Activated CD4-positive, alpha-beta T cell treated with anti-CD3 and anti-CD28 coated beads for 1 hour (primary cell): ENCODE measurements around the gene SYF2.

Source experiments
- DNase-seq: peaks from one replicate; pipeline ENCODE4 v3.0.0-alpha.2; 2020

SYF2 gene

DNA sequence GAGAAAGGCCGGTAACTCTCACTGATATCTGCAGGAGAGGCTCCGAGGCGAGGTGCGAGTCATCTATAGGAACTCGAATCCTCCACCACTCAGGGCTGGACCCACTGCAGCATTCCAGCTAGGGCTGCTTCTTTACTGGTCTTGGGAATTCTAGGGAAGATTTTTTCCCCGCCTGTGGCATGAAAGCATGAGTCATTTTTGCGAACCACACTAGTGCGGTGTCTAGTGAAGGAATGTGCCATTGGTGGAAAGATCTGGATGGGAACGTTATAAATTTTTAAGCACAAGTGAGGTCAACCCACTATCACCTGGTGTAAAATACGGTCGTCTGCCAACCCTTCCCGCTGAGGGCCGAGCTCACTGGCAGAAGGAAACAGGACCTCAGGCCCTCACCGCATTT lies 49.7 kb downstream of the SYF2 start:
- DNase-seq, result no peak

DNA sequence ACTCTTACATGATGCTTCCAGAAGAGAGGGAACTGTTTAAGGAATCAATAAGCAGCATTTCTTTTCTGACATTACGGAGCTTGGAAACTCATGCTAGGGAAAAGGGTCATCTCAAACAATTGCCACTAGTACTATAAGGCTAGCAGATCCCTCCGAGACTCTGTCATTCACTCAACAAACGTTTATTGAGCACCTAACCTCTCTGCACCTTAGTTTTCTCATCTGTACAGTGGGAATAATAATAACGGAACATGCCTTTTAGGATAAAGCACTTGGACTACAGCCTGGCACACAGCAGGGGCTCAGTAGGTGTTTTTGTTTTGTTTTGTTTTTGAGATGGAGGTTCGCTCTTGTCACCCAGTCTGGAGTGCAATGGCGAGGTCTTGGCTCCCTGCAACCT lies 51.3 kb downstream of the SYF2 start:
- no peak for DNase-seq

DNA sequence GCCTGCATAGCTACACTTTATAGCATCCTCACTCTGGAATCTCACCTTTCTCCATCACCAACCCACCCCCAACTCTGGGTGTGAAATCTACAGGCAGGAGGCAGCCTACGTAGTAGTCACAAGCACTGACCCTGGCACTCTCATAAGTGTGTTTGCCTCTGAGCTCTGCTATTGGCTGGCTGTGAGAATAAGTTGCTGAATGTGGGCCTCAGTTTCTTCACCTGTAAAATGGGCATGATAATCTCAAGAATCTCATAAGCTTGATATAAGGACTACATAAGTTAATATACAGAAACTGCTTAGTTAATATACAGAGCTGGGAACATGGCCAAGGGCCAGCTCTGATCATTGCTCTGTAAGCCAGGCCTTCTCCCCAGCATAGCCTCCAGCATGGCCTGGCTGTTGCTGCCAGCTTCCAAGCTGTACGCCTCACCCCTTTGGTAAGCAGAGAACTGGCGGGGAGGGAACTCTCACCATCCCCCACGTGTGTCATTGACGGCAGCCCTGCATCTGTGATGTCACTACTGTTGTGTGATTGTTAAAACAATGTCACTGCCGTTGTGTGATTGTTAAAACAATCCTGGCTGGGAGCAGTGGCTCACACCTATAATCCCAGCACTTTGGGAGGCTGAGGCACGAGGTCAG lies 53.3 kb downstream of the SYF2 start:
- DNase-seq, result no peak

DNA sequence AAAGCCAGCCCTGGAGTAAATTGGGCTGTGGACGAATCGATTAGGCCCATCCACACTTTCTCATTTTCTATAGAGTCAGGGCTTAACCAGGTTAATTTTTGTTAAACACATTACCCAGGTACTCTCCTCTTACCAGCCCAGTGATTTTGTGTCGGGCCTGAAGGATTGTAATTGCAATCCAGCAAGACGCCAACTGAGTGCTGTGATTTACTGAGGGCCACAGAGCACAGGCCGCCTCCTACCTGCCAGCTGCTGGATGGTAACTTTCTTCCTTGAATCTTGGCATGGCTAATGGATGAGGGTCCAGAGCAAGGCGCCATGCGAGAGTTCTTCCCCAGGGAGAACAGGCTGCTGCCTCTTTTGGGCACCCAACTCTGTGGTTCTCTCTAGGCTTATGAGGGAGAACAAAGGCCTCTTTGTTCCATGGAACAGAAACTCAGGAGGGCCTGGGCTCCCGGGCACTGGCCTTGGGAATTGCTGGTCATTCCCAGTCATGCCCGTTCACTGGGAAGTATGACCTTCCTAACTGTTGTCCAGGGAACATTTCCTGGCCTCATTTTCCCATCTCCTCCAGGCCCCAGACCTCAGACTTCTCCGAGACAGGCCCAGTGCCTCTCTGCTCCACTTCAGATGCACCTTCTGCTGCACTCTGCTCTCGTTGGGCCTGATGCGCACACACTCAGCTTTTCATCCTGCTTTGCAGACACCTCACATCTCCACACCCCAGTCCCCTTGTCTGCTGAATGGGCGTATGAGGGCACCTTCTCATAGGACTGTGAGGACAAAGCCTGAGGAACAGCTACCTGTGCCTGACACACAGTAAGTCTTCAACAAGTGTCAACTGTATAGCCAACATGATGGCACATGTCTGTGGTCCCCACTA lies 57.3 kb downstream of the SYF2 start:
- DNase-seq, result no peak

GRCh38 chr1:25174363-25174729 lies 58.0 kb downstream of the SYF2 start:
- no peak for DNase-seq

DNA sequence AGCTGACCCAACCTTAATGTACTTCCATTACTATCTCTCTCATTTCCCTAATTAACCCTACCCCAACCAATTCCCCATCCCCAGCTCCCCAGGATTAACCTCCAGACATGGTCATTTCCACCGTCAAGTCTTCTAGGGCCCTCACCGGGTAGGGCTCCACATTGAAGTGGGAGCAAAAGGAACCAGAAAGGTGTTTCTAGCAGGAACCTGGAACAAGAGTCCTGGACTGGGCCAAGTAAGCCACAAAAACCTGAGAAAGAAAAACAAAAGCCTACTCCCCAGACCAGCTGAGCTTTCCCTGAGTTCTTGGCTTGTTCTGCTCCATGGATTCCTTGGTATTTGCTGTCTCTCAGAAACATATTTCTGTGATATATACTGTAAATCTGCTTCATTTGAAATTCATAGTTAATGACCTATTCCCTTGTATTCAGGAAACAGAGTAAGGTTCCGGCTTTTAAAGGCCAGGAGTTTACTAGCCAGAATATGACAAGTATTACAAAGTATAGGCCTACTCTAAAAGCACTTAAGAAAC lies 58.4 kb downstream of the SYF2 start:
- no peak for DNase-seq
